Measurements from ENCODE around the gene HEATR3.

- TF ChIP-seq GATA2 (IDR thresholded peaks at IDR 0.05; ENCODE audit: low read depth, low read length): no peak
- no peak for TF ChIP-seq GATA3 (IDR thresholded peaks at IDR 0.05; ENCODE audit: low read depth, low read length)
These were observed 13.8 kb downstream of the HEATR3 start for GRCh38 chr16:50079397-50080140.
